22Rv1 (cell line): ENCODE results near the gene CAMK2D.

Source experiments
- ZFX ChIP-seq: fragments of 450-650 bp; IDR thresholded peaks from 2 replicates; pipeline ENCODE4 v1.6.1; 2017; ENCODE audit warnings: antibody characterized with exemption, borderline replicate concordance
- TF ChIP-seq, protein P1 (sequence below): fragments of 450-650 bp; IDR thresholded peaks from 2 replicates; pipeline ENCODE4 v1.5.1; 2017; ENCODE audit warnings: mild to moderate bottlenecking

DNA sequence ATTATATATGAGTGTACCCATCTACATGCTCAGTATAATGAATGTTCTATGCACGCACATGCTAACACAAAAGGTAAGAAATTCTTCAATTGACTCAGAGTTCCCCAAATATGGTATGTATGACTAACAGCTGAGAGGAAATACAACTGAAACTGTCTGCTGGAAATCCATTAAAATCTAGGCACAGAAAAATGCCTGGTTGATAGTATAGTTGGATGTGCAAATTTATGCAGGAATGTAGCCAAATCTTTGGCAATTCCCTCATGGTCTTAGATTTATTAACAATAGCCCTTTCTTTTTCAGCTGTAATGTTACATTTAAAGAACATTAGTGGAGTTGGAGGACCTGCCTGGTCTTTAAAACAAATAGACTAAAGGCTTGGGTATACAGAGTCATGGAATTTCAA lies 5.5 kb downstream of the CAMK2D start:
- TF ChIP-seq, protein P1, sequence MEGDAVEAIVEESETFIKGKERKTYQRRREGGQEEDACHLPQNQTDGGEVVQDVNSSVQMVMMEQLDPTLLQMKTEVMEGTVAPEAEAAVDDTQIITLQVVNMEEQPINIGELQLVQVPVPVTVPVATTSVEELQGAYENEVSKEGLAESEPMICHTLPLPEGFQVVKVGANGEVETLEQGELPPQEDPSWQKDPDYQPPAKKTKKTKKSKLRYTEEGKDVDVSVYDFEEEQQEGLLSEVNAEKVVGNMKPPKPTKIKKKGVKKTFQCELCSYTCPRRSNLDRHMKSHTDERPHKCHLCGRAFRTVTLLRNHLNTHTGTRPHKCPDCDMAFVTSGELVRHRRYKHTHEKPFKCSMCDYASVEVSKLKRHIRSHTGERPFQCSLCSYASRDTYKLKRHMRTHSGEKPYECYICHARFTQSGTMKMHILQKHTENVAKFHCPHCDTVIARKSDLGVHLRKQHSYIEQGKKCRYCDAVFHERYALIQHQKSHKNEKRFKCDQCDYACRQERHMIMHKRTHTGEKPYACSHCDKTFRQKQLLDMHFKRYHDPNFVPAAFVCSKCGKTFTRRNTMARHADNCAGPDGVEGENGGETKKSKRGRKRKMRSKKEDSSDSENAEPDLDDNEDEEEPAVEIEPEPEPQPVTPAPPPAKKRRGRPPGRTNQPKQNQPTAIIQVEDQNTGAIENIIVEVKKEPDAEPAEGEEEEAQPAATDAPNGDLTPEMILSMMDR = no peak
- no peak for TF ChIP-seq ZFX
